ENCODE measurements around the gene MOG. TPM values are rescaled to one million over a fixed set of nuclear protein-coding genes. Genes with fewer than 3 reads are reported as not detected.

The MOG gene
- not detected for total RNA-seq

- no peak for DNase-seq (ENCODE audit: low spot score)
Observed at GRCh38 chr6:29656798-29657197, at the start of gene MOG. Gene MOG (plus strand): TSS chr6:29657092. CDS start chr6:29657210, 118 bp downstream.

GRCh38 chr6:29608131-29608530 lies 48.8 kb upstream of the MOG start:
- no peak for DNase-seq (ENCODE audit: low spot score)

DNA sequence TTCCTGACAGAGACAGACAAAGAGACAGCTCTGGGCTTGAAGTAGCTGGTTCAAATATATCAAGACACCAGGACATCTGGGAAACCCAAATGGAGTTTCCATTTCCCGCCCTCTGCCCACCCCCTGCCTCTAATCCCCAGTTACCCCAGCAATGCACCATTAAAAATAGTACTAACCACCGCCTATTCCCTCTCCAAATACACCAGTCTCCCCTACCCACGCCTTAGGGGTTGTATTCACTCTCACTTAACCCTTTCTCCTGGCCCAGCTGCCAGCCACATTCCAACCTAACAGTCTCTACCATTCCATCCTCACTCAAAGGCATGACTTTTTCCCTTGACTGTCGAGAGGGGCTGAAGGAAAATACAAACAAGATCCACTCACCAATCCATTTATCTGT lies 46.4 kb upstream of the MOG start:
- DNase-seq (ENCODE audit: low spot score): no peak

DNA sequence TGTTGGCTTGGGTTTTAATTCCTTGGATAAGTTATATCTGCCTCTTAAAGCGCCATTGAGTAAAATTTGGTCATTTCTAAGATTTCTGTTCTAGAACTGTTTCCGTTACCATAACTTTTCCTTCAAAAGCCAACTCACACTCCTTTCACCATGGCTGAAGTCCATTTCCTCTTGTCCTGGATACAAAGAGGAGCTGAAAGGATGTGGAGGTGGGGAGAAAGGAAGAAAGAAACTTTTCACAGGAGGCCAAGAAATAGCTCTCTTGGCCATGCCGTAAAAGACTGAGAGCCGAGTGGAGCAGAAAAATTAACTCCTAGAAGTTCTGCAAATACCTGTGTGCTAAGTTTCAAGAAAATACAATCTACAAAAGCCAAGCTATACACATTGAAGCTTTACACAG lies 45.5 kb upstream of the MOG start:
- DNase-seq (ENCODE audit: low spot score): no peak

DNA sequence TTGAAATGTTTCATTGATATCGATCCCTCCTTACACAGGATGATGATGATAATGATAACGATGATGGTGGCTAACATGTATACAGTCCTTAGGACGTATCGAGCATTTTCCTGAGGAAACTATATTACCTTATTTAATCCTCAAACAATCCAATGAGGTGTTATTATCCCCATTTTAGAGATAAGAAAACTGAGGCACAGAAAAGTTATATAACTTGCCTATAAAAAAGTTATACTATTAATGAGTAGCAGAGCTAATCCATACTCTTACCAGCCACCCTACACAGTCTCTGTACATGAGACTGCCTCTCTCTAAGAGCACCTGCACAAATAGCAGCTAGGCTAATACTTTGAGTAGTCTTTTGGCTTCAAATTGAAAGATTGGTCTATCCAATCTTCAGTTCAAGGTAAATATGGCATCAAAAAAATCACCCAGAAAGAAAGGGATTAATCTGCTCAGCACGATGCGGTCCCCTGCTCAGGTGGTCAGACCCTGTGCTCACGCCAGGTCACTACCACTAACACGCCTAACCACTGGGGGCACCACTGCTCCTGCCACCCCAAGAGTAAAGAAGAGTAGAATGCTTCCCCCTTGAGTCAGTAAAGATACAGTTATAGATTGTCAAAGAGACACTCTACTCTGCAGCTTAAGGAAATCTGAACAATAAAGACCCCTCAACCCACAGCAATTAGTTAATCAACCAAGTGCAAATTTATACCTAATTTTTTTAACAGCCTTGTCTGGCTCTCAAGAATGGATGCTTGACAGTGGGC lies 38.9 kb upstream of the MOG start:
- no peak for DNase-seq (ENCODE audit: low spot score)

- DNase-seq (ENCODE audit: low spot score): no peak
Observed at GRCh38 chr6:29619578-29620160, 37.2 kb upstream of the MOG start.

DNA sequence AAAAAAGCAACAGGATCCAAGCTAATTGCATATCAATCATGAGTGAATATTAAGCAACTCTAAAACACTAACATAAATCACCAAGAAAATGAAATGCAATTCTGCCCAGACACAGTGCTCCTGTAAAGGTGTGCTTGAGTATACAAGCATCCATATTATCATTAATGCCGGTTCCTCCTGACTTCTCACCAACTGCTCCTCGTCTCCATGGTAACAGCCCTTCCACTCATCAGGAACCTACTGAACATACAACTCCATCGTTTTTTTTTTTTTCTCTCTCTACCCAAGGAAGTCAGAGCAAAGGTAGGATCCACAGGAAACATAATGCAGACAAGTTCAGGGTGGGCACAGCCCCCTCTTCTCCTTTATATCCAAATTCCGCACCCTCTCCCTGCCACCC lies 36.3 kb upstream of the MOG start:
- DNase-seq (ENCODE audit: low spot score): no peak

GRCh38 chr6:29624520-29624961 lies 32.4 kb upstream of the MOG start:
- no peak for DNase-seq (ENCODE audit: low spot score)

DNA sequence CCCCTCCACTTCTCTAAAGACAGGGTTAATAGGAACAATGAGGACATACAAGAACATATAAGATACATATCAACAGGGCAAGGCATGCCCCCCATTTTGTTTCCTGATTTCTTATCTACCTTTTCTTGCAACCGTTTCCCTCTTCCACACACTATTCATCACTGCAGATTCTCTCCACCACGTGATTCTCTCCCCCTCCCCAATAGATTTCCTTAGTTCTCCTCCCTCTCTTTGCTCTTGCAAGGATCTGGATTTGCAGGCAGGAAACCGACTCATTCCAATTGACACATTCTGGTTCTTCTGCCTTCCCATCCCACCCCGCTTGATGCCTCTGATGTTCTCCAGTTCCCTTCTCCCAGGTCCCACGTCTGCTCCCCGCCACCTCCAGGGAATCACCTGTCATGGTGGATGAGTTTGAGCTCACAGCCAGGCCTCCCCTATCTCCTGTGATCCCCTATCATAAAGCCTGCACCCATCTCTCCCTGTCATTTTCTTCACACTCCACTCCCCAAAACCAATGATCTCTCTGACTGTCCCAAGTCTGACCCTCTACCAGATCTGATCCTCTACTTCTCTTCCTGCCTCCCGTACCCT lies 31.5 kb upstream of the MOG start:
- no peak for DNase-seq (ENCODE audit: low spot score)

DNA sequence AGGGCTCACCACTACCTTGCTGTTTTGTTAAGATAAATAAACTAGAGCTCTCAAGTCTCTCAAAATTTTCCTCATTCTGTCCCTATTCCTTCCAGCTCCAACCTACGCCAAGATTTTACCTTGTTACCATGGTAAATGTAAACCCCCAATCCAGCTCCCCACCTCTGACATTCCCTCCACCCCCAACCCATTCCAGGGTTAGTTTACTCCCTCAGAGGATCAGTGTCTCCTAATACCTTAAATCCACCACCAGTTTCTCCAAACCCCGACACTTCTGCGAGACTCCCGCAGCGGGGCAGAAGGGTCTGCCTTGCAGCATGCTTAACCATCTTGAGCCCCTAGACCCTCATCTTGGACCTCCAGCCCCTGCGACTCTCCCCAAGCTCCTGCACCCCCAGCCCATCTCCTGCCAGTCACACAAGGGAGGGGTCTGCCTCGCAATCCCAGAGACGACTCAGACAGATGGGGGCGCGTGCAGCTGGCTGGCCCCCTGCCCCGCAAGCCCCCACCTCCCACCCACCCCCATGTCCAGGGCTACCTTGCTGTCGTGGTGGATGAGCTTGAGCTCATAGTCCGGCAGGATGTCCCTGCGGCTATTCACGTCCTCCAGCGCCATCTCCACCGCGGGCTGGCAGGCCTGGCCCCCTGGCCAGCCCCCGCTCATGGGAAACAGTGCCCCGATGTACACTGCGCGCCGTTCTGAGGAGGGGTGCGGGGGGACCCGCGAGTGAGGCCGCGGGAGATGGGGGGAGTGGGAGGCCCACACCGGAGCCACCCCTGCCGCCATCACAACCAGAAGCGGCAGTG lies 29.7 kb upstream of the MOG start:
- DNase-seq (ENCODE audit: low spot score): no peak

DNA sequence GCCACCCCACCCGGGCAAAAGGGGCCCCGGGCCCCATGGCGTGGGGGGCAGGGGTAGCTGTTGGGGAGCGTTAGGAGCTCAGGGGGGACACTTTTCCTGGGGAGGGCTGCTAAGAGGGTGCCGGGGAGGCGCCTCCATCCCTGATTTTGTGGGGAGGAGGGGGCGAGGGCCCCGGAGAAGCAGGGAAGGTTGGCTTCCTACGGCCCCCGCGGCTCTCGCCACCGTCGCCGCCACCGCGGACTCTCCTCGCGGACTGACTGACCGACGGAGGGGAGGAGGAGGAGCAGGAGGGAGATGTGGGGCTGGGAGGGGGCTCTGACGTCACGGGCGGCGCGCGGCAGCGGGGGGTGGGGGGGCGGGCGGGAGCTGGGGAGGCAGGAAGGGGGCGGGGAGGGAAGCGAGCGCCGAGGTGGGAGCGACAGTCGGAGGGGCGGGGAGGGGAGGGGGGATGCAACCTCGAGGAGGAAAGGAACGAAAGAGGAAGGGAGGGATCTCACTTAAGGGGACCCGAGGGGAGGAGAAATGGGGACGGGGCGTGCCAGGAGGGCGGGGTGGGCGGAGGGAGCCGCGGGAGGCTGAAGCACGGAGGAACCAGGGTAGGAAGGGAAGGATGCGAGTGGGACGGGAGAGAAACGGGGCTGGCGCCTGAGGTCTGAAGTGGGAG lies 29.0 kb upstream of the MOG start:
- peak; percentile 75 for DNase-seq (ENCODE audit: low spot score)

- peak; percentile 78 for DNase-seq (ENCODE audit: low spot score)
Observed at GRCh38 chr6:29628419-29629281, 28.2 kb upstream of the MOG start.

DNA sequence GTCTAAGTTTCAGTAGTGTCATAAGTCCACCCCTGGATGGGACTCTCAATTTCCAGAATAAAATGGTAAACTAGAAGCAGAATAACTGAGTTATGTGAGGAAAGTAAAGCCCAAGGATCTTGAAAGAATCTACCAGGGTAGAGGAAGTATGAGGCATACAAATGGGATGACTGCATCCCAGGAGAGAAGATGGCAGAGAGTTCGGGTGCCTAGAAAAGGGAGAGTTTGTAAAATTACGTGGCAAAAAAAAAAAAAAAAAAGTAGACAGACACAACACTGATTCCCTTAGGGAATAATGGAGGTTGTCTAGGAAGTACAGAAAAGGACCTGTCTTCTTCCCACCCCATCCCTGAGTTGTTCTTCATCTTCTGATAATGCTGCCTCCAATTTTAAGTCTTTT lies 27.3 kb upstream of the MOG start:
- no peak for DNase-seq (ENCODE audit: low spot score)

- no peak for DNase-seq (ENCODE audit: low spot score)
Observed at GRCh38 chr6:29630315-29630714, 26.6 kb upstream of the MOG start.

DNA sequence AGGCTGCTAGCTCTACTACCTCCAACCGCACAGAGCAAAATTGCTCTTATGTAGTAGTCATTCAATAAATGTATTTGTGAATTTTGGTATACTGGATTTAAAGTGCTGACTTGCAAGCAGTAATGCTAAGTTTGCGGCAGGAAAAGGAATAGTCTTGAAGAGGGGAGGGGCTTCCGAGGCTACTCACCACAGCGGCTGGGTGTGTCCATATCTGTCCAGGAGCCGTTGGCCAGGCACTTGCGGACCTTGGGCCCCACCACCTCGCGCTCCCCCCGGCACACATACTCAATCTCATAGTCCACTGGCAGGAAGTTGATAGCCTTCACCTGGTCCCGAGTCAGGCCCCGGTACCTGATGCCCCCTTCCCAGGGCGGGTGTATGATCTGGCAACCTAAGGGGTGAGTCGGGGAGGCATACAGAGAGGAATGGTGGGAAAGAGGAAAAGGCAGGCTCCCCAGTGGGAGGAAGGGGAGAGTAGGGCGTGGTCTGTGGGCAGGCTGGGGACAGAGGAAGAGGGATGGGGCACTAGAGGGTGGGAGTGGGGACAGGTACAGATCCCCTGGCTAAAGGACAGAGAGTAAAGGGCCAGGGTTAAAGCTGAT lies 25.6 kb upstream of the MOG start:
- DNase-seq (ENCODE audit: low spot score): no peak

DNA sequence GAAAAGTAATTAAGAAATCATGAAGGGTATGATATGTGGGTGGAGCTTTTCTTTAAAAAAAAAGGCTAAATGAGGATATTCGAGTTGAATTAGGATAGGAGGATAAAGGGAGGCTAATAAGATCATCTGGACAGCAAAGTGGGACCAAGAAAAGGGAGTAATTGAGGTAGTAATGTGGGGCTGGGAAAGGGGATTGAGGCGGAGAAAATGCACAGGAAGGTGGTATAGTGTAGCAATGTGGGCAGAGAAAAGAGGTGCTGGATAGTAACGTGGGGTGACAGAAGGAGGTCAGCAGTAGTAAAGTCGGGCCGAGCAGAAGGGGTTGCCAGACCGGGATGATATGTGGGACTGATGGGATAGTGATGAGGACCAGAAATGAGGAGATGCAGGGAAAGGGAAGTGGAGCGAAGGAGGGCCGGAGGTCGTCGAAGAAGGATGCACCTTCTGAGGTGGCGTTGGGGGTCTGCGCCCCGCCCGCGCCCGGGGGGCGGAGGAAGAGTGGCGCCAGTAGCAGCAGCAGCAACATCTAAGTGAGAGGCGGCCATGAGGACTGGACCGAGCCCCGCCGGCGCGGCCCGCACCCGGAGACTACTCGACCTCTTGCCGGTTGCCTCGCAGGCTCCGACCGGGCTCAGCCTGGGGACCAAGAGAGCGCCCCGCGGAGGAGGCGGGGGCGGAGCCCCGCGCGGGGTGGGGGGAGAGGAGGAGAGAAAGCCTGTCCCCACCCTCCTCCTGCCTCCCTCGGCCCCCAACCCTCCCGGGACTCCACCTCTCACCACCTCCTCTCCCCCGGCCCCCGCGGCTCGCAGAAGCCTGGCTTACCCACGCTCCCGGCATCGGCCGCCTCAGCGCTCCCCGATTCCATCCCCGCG lies 24.8 kb upstream of the MOG start:
- DNase-seq (ENCODE audit: low spot score): peak; percentile 66

DNA sequence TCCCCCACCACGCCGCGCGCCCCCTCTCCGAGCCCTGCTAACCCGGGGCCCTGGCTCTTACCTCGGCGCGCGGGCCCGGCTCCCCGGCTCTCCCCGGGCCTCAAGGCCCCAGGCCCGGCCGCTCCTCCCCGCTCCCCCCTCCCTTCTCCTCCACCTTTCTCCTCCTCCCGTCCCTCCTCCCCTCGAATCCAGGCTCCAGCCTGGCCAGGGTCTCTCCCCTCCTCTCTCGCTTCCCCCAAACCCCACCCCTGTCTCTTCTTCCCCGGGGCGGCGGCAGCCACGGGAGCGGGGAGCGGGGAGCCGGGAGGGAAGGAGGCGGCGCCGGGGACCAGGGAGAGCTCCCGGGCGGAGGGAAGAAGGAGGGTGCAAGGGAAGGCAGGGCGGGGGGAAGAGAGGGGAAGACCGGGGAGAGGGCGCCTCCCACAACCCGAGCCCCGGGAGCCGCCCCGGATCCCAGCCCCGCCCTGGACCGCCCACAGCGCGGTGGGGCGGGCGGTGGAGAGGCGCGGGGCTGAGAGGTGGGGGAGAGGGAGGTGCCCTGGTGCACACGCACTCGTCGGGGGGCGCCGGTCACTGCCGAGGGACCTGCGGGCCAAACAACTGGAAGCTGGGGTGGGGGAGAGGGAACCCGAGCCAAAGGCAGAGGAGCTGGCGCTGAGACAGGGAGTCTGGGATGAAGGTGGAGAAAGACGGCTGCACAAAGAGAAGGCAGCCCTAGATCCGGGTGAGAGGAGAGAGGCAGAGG lies 23.9 kb upstream of the MOG start, which contains the start of gene GABBR1:
TSS of gene GABBR1 (minus strand) at position 395 of the 745 bp plus-strand sequence. CDS start 798 bp downstream, outside the sequence.
- peak; percentile 91 for DNase-seq (ENCODE audit: low spot score)

DNA sequence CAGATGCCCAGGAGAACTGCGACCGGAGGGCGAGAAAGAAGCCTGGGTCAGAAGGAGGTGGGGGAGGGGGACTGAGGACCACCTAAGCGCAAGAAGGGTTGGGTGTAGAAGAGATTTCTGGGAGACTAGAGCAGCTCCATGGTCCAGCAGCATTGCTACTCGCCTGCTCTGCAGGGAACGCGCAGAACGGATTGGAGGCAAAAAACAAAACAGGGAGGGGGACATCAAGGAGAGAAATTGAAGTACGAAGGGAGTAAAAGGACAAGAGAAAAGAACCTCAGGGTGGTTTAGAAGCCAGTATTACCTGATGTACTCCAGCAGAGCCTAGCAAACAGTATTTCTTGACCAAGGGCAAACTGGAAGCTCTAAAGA lies 23.4 kb upstream of the MOG start:
- DNase-seq (ENCODE audit: low spot score): no peak

GRCh38 chr6:29637247-29637646 lies 19.6 kb upstream of the MOG start:
- no peak for DNase-seq (ENCODE audit: low spot score)
